Testis (tissue), 3 donors: ENCODE results near the gene SNX13. TPM values are rescaled to one million over a fixed set of nuclear protein-coding genes. Genes with fewer than 3 reads are reported as not detected.

Source experiments
- DNase-seq: peaks from one replicate; pipeline ENCODE4 v3.0.0-alpha.2; 2019
- H3K27ac ChIP-seq, 2 donors: fragments of 200-600 bp; sonication (generic); one replicate each; pipeline ENCODE4 v1.5.1; 2019
- H3K27me3 ChIP-seq: fragments of 200-600 bp; sonication (generic); one replicate; pipeline ENCODE4 v1.5.1; 2019
- H3K36me3 ChIP-seq: fragments of 200-600 bp; sonication (generic); one replicate; pipeline ENCODE4 v1.5.1; 2017; ENCODE audit warnings: low read depth; ENCODE audit errors: missing control alignments
- H3K4me1 ChIP-seq: fragments of 200-600 bp; sonication (generic); one replicate; pipeline ENCODE4 v1.5.1; 2019
- H3K4me3 ChIP-seq, 2 donors: fragments of 200-600 bp; sonication (generic); one replicate each; pipeline ENCODE4 v1.5.1; 2017 to 2019
- H3K9me3 ChIP-seq: fragments of 200-600 bp; sonication (generic); one replicate; pipeline ENCODE4 v1.5.1; 2017
- CTCF ChIP-seq, 3 experiments: fragments of 450-650 bp in 2 of 3; fragments of 200-600 bp in 1 of 3; sonication (generic) in 1 of 3; IDR thresholded peaks; one replicate each; pipeline ENCODE4 v1.5.1; 2016 to 2019; ENCODE audit warnings: antibody characterized with exemption in 3 of 3, mild to moderate bottlenecking in 2 of 3, moderate library complexity in 1 of 3
- POLR2A ChIP-seq: fragments of 450-650 bp; IDR thresholded peaks from one replicate; pipeline ENCODE4 v1.6.1; 2017; ENCODE audit warnings: antibody characterized with exemption, mild to moderate bottlenecking, moderate library complexity
- WGBS, 2 donors: methylation state at CpG; one replicate each; pipeline ENCODE4 v1.1.5; 2018; 5-methylcytosine and 5-hydroxymethylcytosine counted together
- intact Hi-C: fragments of 100-400 bp; cut with DNase I; formaldehyde crosslinking; loops from one replicate; pipeline ENCODE4 v1.15.1; 2023; ENCODE audit warnings: low total_unique reads
- polyA plus RNA-seq: library from polyadenylated mRNA; stranded (reverse); fragments of 350-450 nt; fragmentation: Illumina TruSeq; extraction: RNeasy Lipid Tissue Mini Kit (QIAGEN cat#74804); gene quantifications from one replicate; pipeline ENCODE4 v1.2.3, GENCODE V29; 2014; ENCODE audit warnings: low read depth, low replicate concordance; ENCODE audit not compliant: insufficient read depth
- total RNA-seq, 2 donors: library from RNA; depleted of rRNA; stranded (reverse); fragments of >200 nt; gene quantifications; one replicate each; pipeline ENCODE4 v1.2.3, GENCODE V29; 2016

Gene SNX13
- total and polyA plus RNA-seq, 3 donors from 2014 or later = 37.0 to 73.5 (median 61.8) TPM

GRCh38 chr7:17963281-17963680 lies 23.0 kb upstream of the SNX13 start:
- no peaks in the 10 kb centered on the region for H3K4me1 ChIP-seq
- no peaks in the 10 kb centered on the region for H3K9me3 ChIP-seq
- no peak overlapping the region for H3K27ac ChIP-seq
- 60 to 74% methylated on average over 3 of the region's 3 CpGs for WGBS, 2 donors
- H3K36me3 ChIP-seq = no peaks in the 10 kb centered on the region
- intact Hi-C loops = no loop called here
- TF ChIP-seq POLR2A = no peak
- TF ChIP-seq CTCF (IDR thresholded peaks at IDR 0.05) = no peak
- H3K27me3 ChIP-seq = no peaks in the 10 kb centered on the region
- H3K4me3 ChIP-seq = no peak overlapping the region
- DNase-seq = no peak

- DNase-seq = no peak
- H3K4me3 ChIP-seq = no peak overlapping the region
- intact Hi-C loops = no loop called here
- no peaks in the 10 kb centered on the region for H3K9me3 ChIP-seq
- H3K36me3 ChIP-seq = no peaks in the 10 kb centered on the region
- no peaks in the 10 kb centered on the region for H3K27me3 ChIP-seq
- no peak for TF ChIP-seq POLR2A
- H3K27ac ChIP-seq = no peak overlapping the region
- 95 to 97% methylated on average over 9 of the region's 9 CpGs for WGBS, 2 donors
- no peaks in the 10 kb centered on the region for H3K4me1 ChIP-seq
Measured at GRCh38 chr7:17962652-17963051, 22.4 kb upstream of the SNX13 start.

GRCh38 chr7:17957871-17958270 lies 17.6 kb upstream of the SNX13 start:
- H3K4me3 ChIP-seq = no peak overlapping the region
- no peaks in the 10 kb centered on the region for H3K27me3 ChIP-seq
- TF ChIP-seq POLR2A (no peak), CTCF (IDR thresholded peaks at IDR 0.05) (no peak)
- no peaks in the 10 kb centered on the region for H3K4me1 ChIP-seq
- no peaks in the 10 kb centered on the region for H3K36me3 ChIP-seq
- intact Hi-C loops = no loop called here
- no peaks in the 10 kb centered on the region for H3K9me3 ChIP-seq
- no peak for DNase-seq
- WGBS, 2 donors = 85 to 89% methylated on average over 2 of the region's 2 CpGs
- no peak overlapping the region for H3K27ac ChIP-seq

GRCh38 chr7:17952387-17952786 lies 12.1 kb upstream of the SNX13 start:
- intact Hi-C loops = no loop called here
- Histone ChIP-seq H3K4me3 (no peak overlapping the region), H3K9me3 (no peaks in the 10 kb centered on the region), H3K27ac (no peak overlapping the region), H3K4me1 (no peaks in the 10 kb centered on the region), H3K27me3 (no peaks in the 10 kb centered on the region), H3K36me3 (no peaks in the 10 kb centered on the region)
- DNase-seq = no peak
- WGBS, 2 donors = 85 to 90% methylated on average over 2 of the region's 2 CpGs
- no peak for TF ChIP-seq CTCF (IDR thresholded peaks at IDR 0.05)
- no peak for TF ChIP-seq POLR2A

- DNase-seq = no peak
- Histone ChIP-seq H3K4me3 (no peak overlapping the region), H3K27ac (no peak overlapping the region), H3K9me3 (no peaks in the 10 kb centered on the region), H3K36me3 (no peaks in the 10 kb centered on the region), H3K4me1 (no peaks in the 10 kb centered on the region), H3K27me3 (no peaks in the 10 kb centered on the region)
- no peak for TF ChIP-seq POLR2A
- no peak for TF ChIP-seq CTCF (IDR thresholded peaks at IDR 0.05)
- 97% methylated on average over 5 of the region's 5 CpGs for WGBS, 2 donors
- intact Hi-C loops = no loop called here
Measured at GRCh38 chr7:17951742-17952254, 11.5 kb upstream of the SNX13 start.
